Measurements from ENCODE around the gene PSTPIP1. TPM values are rescaled to one million over a fixed set of nuclear protein-coding genes. Genes with fewer than 3 reads are reported as not detected.

Gene PSTPIP1
- total and polyA plus RNA-seq, 4 donors = 12.4 to 39.6 (median 20.6) TPM

GRCh38 chr15:77012117-77012712 lies 17.3 kb downstream of the PSTPIP1 start:
- peaks cover 0 to 1% (median 0%) of the 10 kb centered on the region in 4 donors for H3K36me3 ChIP-seq (ENCODE audit: control insufficient read depth in 4 of 4, insufficient read depth in 4 of 4, low read length in 4 of 4)
- no peaks in the 10 kb centered on the region for H3K9me3 ChIP-seq (ENCODE audit: control insufficient read depth in 4 of 4, insufficient read depth in 3 of 4, low read length in 3 of 4)
- H3K4me3 ChIP-seq = no peak overlapping the region
- WGBS, 2 donors = 96 to 100% methylated on average over 3 of the region's 3 CpGs
- ATAC-seq (ENCODE audit: insufficient read depth, low FRiP score) (no peak), DNase-seq (no peak)
- no peak overlapping the region for H3K27ac ChIP-seq (ENCODE audit: low read depth in 1 of 2, low read length in 1 of 2)
- H3K9ac ChIP-seq (ENCODE audit: insufficient read depth in 1 of 2, low read length in 2 of 2) = no peak overlapping the region
- H3K4me1 ChIP-seq (ENCODE audit: control insufficient read depth in 5 of 5, insufficient read depth in 5 of 5, low read length in 5 of 5) = peaks cover 0 to 2% (median 0%) of the 10 kb centered on the region in 5 donors
- TF ChIP-seq CTCF (IDR thresholded peaks at IDR 0.05; ENCODE audit: control extremely low read depth, extremely low read depth) = no peak
- no peaks in the 10 kb centered on the region for H3K27me3 ChIP-seq (ENCODE audit: control insufficient read depth in 3 of 3, insufficient read depth in 3 of 3, low read length in 2 of 3)

GRCh38 chr15:77012868-77013267 lies 17.9 kb downstream of the PSTPIP1 start:
- H3K4me1 ChIP-seq (ENCODE audit: control insufficient read depth in 5 of 5, insufficient read depth in 5 of 5, low read length in 5 of 5) = peaks cover 0 to 2% (median 0%) of the 10 kb centered on the region in 5 donors
- ATAC-seq (ENCODE audit: insufficient read depth, low FRiP score) = no peak
- no peak overlapping the region for H3K9ac ChIP-seq (ENCODE audit: insufficient read depth in 1 of 2, low read length in 2 of 2)
- H3K4me3 ChIP-seq = no peak overlapping the region
- H3K9me3 ChIP-seq (ENCODE audit: control insufficient read depth in 4 of 4, insufficient read depth in 3 of 4, low read length in 3 of 4) = no peaks in the 10 kb centered on the region
- TF ChIP-seq CTCF (IDR thresholded peaks at IDR 0.05; ENCODE audit: control extremely low read depth, extremely low read depth) = no peak
- no peak overlapping the region for H3K27ac ChIP-seq (ENCODE audit: low read depth in 1 of 2, low read length in 1 of 2)
- DNase-seq = no peak
- H3K27me3 ChIP-seq (ENCODE audit: control insufficient read depth in 3 of 3, insufficient read depth in 3 of 3, low read length in 2 of 3) = no peaks in the 10 kb centered on the region
- H3K36me3 ChIP-seq (ENCODE audit: control insufficient read depth in 4 of 4, insufficient read depth in 4 of 4, low read length in 4 of 4) = peaks cover 0 to 1% (median 0%) of the 10 kb centered on the region in 4 donors
- WGBS, 2 donors = 66 to 67% methylated on average over 4 of the region's 4 CpGs

GRCh38 chr15:77013776-77014131 lies 18.8 kb downstream of the PSTPIP1 start:
- no peak overlapping the region for H3K9ac ChIP-seq (ENCODE audit: insufficient read depth in 1 of 2, low read length in 2 of 2)
- H3K9me3 ChIP-seq (ENCODE audit: control insufficient read depth in 4 of 4, insufficient read depth in 3 of 4, low read length in 3 of 4) = no peaks in the 10 kb centered on the region
- H3K4me1 ChIP-seq (ENCODE audit: control insufficient read depth in 5 of 5, insufficient read depth in 5 of 5, low read length in 5 of 5) = peaks cover 0 to 2% (median 0%) of the 10 kb centered on the region in 5 donors
- no peak overlapping the region for H3K27ac ChIP-seq (ENCODE audit: low read depth in 1 of 2, low read length in 1 of 2)
- WGBS, 2 donors = 54 to 71% methylated on average over 6 of the region's 6 CpGs
- no peak overlapping the region for H3K4me3 ChIP-seq
- DNase-seq (no peak), ATAC-seq (ENCODE audit: insufficient read depth, low FRiP score) (no peak)
- peaks cover 0 to 1% (median 0%) of the 10 kb centered on the region in 4 donors for H3K36me3 ChIP-seq (ENCODE audit: control insufficient read depth in 4 of 4, insufficient read depth in 4 of 4, low read length in 4 of 4)
- H3K27me3 ChIP-seq (ENCODE audit: control insufficient read depth in 3 of 3, insufficient read depth in 3 of 3, low read length in 2 of 3) = no peaks in the 10 kb centered on the region
- TF ChIP-seq CTCF (IDR thresholded peaks at IDR 0.05; ENCODE audit: control extremely low read depth, extremely low read depth) = no peak
